Liver (tissue), 9 donors: Measurements from ENCODE around the gene RBPJ. TPM values are rescaled to one million over a fixed set of nuclear protein-coding genes. Genes with fewer than 3 reads are reported as not detected.

Experiments used
- DNase-seq: peaks from one replicate; pipeline ENCODE4 v3.0.0-alpha.2; 2017; ENCODE audit warnings: low spot score
- H3K27ac ChIP-seq, 2 donors: one replicate each; pipeline ENCODE4 v1.7.0; 2013; ENCODE audit warnings: inconsistent platforms in 2 of 2, low read length in 2 of 2, control low read depth in 1 of 2, low read depth in 1 of 2, mild to moderate bottlenecking in 1 of 2
- H3K27me3 ChIP-seq, 4 donors: one replicate each; pipeline versions ENCODE4 v1.6.1 to v1.7.0; 2013; ENCODE audit warnings: low read length in 3 of 4, inconsistent platforms in 1 of 4, mild to moderate bottlenecking in 1 of 4, moderate library complexity in 1 of 4; ENCODE audit not compliant: control insufficient read depth in 4 of 4, insufficient read depth in 4 of 4
- H3K36me3 ChIP-seq, 4 donors: one replicate each; pipeline versions ENCODE4 v1.6.1 to v1.7.0; 2013; ENCODE audit warnings: low read length in 3 of 4, mild to moderate bottlenecking in 3 of 4, low read depth in 1 of 4, moderate library complexity in 1 of 4; ENCODE audit not compliant: control insufficient read depth in 4 of 4, insufficient read depth in 3 of 4
- H3K4me1 ChIP-seq, 4 donors: one replicate each; pipeline versions ENCODE4 v1.6.1 to v1.7.0; 2013; ENCODE audit warnings: low read length in 3 of 4, mild to moderate bottlenecking in 3 of 4, moderate library complexity in 1 of 4; ENCODE audit not compliant: control insufficient read depth in 4 of 4, insufficient read depth in 4 of 4
- H3K4me3 ChIP-seq, 3 donors: one replicate each; pipeline versions ENCODE4 v1.6.1 to v1.7.0; 2013; ENCODE audit warnings: low read length in 3 of 3, control low read depth in 1 of 3, low read depth in 1 of 3, mild to moderate bottlenecking in 1 of 3
- H3K9ac ChIP-seq, 2 donors: one replicate each; pipeline ENCODE4 v1.7.0; 2013; ENCODE audit warnings: low read length in 2 of 2, mild to moderate bottlenecking in 2 of 2, moderate library complexity in 2 of 2, control low read depth in 1 of 2, low read depth in 1 of 2
- H3K9me3 ChIP-seq, 4 donors: one replicate each; pipeline versions ENCODE4 v1.6.1 to v1.7.0; 2013; ENCODE audit warnings: low read length in 3 of 4; ENCODE audit not compliant: control insufficient read depth in 4 of 4
- ATF3 ChIP-seq: IDR thresholded peaks from 2 replicates; pipeline ENCODE4 v1.6.1; 2016; ENCODE audit warnings: antibody characterized with exemption
- EGR1 ChIP-seq, 2 donors: IDR thresholded peaks; 2 replicates each; pipeline ENCODE4 v1.6.1; 2016 to 2018; ENCODE audit warnings: antibody characterized with exemption in 2 of 2, low read depth in 2 of 2
- FOXA1 ChIP-seq: IDR thresholded peaks from 2 replicates; pipeline ENCODE4 v1.6.1; 2016; ENCODE audit warnings: antibody characterized with exemption
- FOXA2 ChIP-seq: IDR thresholded peaks from 2 replicates; pipeline ENCODE4 v1.6.1; 2016; ENCODE audit warnings: antibody characterized with exemption
- GABPA ChIP-seq, 2 donors: IDR thresholded peaks in 1 of 2; conservative IDR thresholded peaks in 1 of 2; 2 replicates each; pipeline ENCODE4 v1.6.1; 2016; ENCODE audit warnings: antibody characterized with exemption in 2 of 2, mild to moderate bottlenecking in 1 of 2, moderate library complexity in 1 of 2
- HNF4A ChIP-seq, 2 donors: conservative IDR thresholded peaks; 2 replicates each; pipeline ENCODE4 v1.6.1; 2016; ENCODE audit warnings: antibody characterized with exemption in 2 of 2, mild to moderate bottlenecking in 2 of 2
- HNF4G ChIP-seq: IDR thresholded peaks from 2 replicates; pipeline ENCODE4 v1.6.1; 2016; ENCODE audit warnings: antibody characterized with exemption
- JUND ChIP-seq, 2 donors: IDR thresholded peaks; 2 replicates each; pipeline ENCODE4 v1.6.1; 2016; ENCODE audit warnings: antibody characterized with exemption in 2 of 2
- NR2F2 ChIP-seq: IDR thresholded peaks from 2 replicates; pipeline ENCODE4 v1.6.1; 2016; ENCODE audit warnings: antibody characterized with exemption
- RAD21 ChIP-seq, 2 donors: IDR thresholded peaks; 2 replicates each; pipeline ENCODE4 v1.6.1; 2016; ENCODE audit warnings: antibody characterized with exemption in 2 of 2, mild to moderate bottlenecking in 2 of 2
- RXRA ChIP-seq, 2 donors: IDR thresholded peaks; 2 replicates each; pipeline ENCODE4 v1.6.1; 2017 to 2018; ENCODE audit warnings: antibody characterized with exemption in 2 of 2, mild to moderate bottlenecking in 1 of 2
- SP1 ChIP-seq: IDR thresholded peaks from 2 replicates; pipeline ENCODE4 v1.6.1; 2018; ENCODE audit warnings: antibody characterized with exemption, mild to moderate bottlenecking
- TAF1 ChIP-seq: conservative IDR thresholded peaks from 2 replicates; pipeline ENCODE4 v1.6.1; 2016; ENCODE audit warnings: antibody characterized with exemption, mild to moderate bottlenecking
- YY1 ChIP-seq: IDR thresholded peaks from 2 replicates; pipeline ENCODE4 v1.6.1; 2016; ENCODE audit warnings: antibody characterized with exemption, mild to moderate bottlenecking
- WGBS: extraction: QIAGEN DNeasy Blood & Tissue Kit; methylation state at CpG from one replicate; pipeline ENCODE4 v1.1.7; 2013; 5-methylcytosine and 5-hydroxymethylcytosine counted together
- polyA plus RNA-seq, 2 donors: library from polyadenylated mRNA; stranded (reverse) in 1 of 2; unstranded in 1 of 2; fragments of 200-250 nt in 1 of 2; fragments of >200 nt in 1 of 2; fragmentation: Nextera tagmentation in 1 of 2; extraction: Ambion mirVana in 1 of 2; gene quantifications; one replicate each; pipeline versions ENCODE4 v1.2.1 to v1.2.3, GENCODE V29; 2013 to 2015
- total RNA-seq, 2 donors: library from RNA; depleted of rRNA; stranded (reverse); fragments of >200 nt; gene quantifications; one replicate each; pipeline ENCODE4 v1.2.3, GENCODE V29; 2014
- TF ChIP-seq, protein P1 (sequence below): IDR thresholded peaks from 2 replicates; pipeline ENCODE4 v1.6.1; 2016; ENCODE audit warnings: antibody characterized with exemption
- TF ChIP-seq, protein P2 (sequence below): IDR thresholded peaks from 2 replicates; pipeline ENCODE4 v1.6.1; 2016; ENCODE audit warnings: antibody characterized with exemption, mild to moderate bottlenecking
- TF ChIP-seq, protein P3 (sequence below): fragments of 150-350 bp; IDR thresholded peaks from 2 replicates; pipeline ENCODE4 v1.5.1; 2017; ENCODE audit warnings: improper control_type of control experiment, low read depth, low read length; ENCODE audit not compliant: missing input control
- TF ChIP-seq, protein P4 (sequence below): IDR thresholded peaks from 2 replicates; pipeline ENCODE4 v1.6.1; 2016; ENCODE audit warnings: antibody characterized with exemption
- donor health status: healthy.
- donor health status: healthy.
- donor health status: healthy.
- donor health status: healthy.
- donor health status: healthy.

RBPJ gene
- total and polyA plus RNA-seq, 4 donors: 8.0 to 32.2 (median 22.9) TPM

DNA sequence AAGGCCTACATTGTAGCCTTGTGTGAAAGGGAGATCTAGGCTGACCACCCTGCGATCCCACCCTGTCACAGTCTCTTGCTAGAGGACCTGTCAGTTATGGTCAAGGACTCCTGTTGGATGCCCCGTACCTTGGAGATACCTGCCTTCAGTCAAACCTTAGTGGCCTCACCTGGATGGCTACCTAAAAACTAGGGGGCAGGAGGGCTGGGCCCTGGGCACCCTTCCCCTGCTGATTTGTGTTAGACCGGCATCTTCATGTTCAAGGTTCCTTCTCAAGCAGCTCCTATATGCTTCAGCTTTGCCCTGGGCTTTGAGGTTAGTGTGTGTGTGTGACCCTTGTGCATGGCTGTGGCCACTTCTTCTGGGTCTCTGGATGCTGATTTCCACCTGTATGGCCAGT is 134.1 kb downstream of the RBPJ start:
- H3K36me3 ChIP-seq: no peaks in the 10 kb centered on the region
- H3K27ac ChIP-seq: no peak overlapping the region
- H3K9ac ChIP-seq: no peak overlapping the region
- H3K27me3 ChIP-seq: no peaks in the 10 kb centered on the region
- no peak overlapping the region for H3K4me3 ChIP-seq
- WGBS: 94% methylated on average over 3 of the region's 3 CpGs
- no peak for DNase-seq
- H3K9me3 ChIP-seq: peaks cover 0 to 3% (median under 1%) of the 10 kb centered on the region in 4 donors
- H3K4me1 ChIP-seq: no peaks in the 10 kb centered on the region
- TF ChIP-seq HNF4G (no peak), JUND (IDR thresholded peaks at IDR 0.05) (no peak), FOXA2 (no peak), YY1 (no peak), NR2F2 (no peak), RXRA (IDR thresholded peaks at IDR 0.05) (no peak), SP1 (no peak), EGR1 (IDR thresholded peaks at IDR 0.05; ENCODE audit: low read depth in 2 of 2) (no peak), ATF3 (no peak), GABPA (IDR thresholded peaks at IDR 0.05 in 1 of 2, conservative IDR thresholded peaks at IDR 0.05 in 1 of 2) (no peak), HNF4A (conservative IDR thresholded peaks at IDR 0.05) (no peak), RAD21 (IDR thresholded peaks at IDR 0.05) (no peak), TAF1 (no peak), FOXA1 (no peak)
- TF ChIP-seq, protein P1, sequence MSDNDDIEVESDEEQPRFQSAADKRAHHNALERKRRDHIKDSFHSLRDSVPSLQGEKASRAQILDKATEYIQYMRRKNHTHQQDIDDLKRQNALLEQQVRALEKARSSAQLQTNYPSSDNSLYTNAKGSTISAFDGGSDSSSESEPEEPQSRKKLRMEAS: no peak
- TF ChIP-seq, protein P2, sequence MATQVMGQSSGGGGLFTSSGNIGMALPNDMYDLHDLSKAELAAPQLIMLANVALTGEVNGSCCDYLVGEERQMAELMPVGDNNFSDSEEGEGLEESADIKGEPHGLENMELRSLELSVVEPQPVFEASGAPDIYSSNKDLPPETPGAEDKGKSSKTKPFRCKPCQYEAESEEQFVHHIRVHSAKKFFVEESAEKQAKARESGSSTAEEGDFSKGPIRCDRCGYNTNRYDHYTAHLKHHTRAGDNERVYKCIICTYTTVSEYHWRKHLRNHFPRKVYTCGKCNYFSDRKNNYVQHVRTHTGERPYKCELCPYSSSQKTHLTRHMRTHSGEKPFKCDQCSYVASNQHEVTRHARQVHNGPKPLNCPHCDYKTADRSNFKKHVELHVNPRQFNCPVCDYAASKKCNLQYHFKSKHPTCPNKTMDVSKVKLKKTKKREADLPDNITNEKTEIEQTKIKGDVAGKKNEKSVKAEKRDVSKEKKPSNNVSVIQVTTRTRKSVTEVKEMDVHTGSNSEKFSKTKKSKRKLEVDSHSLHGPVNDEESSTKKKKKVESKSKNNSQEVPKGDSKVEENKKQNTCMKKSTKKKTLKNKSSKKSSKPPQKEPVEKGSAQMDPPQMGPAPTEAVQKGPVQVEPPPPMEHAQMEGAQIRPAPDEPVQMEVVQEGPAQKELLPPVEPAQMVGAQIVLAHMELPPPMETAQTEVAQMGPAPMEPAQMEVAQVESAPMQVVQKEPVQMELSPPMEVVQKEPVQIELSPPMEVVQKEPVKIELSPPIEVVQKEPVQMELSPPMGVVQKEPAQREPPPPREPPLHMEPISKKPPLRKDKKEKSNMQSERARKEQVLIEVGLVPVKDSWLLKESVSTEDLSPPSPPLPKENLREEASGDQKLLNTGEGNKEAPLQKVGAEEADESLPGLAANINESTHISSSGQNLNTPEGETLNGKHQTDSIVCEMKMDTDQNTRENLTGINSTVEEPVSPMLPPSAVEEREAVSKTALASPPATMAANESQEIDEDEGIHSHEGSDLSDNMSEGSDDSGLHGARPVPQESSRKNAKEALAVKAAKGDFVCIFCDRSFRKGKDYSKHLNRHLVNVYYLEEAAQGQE: no peak
- TF ChIP-seq, protein P3, sequence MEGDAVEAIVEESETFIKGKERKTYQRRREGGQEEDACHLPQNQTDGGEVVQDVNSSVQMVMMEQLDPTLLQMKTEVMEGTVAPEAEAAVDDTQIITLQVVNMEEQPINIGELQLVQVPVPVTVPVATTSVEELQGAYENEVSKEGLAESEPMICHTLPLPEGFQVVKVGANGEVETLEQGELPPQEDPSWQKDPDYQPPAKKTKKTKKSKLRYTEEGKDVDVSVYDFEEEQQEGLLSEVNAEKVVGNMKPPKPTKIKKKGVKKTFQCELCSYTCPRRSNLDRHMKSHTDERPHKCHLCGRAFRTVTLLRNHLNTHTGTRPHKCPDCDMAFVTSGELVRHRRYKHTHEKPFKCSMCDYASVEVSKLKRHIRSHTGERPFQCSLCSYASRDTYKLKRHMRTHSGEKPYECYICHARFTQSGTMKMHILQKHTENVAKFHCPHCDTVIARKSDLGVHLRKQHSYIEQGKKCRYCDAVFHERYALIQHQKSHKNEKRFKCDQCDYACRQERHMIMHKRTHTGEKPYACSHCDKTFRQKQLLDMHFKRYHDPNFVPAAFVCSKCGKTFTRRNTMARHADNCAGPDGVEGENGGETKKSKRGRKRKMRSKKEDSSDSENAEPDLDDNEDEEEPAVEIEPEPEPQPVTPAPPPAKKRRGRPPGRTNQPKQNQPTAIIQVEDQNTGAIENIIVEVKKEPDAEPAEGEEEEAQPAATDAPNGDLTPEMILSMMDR: no peak
- TF ChIP-seq, protein P4, sequence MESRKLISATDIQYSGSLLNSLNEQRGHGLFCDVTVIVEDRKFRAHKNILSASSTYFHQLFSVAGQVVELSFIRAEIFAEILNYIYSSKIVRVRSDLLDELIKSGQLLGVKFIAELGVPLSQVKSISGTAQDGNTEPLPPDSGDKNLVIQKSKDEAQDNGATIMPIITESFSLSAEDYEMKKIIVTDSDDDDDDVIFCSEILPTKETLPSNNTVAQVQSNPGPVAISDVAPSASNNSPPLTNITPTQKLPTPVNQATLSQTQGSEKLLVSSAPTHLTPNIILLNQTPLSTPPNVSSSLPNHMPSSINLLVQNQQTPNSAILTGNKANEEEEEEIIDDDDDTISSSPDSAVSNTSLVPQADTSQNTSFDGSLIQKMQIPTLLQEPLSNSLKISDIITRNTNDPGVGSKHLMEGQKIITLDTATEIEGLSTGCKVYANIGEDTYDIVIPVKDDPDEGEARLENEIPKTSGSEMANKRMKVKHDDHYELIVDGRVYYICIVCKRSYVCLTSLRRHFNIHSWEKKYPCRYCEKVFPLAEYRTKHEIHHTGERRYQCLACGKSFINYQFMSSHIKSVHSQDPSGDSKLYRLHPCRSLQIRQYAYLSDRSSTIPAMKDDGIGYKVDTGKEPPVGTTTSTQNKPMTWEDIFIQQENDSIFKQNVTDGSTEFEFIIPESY: no peak
